RPMI8226 (cell line): ENCODE results near the gene SLC13A4.
A peak's percentile ranks its signal among the peaks of the same experiment; 100 is the strongest.
"Not testable (repeated sequence)": the region's sequence is repeated elsewhere in the genome, so short reads cannot be mapped to it uniquely, and the experiment has no call there.

ENCODE experiments used
- DNase-seq: peaks from one replicate; pipeline ENCODE4 v3.0.0-alpha.2; 2015

Gene SLC13A4

DNA sequence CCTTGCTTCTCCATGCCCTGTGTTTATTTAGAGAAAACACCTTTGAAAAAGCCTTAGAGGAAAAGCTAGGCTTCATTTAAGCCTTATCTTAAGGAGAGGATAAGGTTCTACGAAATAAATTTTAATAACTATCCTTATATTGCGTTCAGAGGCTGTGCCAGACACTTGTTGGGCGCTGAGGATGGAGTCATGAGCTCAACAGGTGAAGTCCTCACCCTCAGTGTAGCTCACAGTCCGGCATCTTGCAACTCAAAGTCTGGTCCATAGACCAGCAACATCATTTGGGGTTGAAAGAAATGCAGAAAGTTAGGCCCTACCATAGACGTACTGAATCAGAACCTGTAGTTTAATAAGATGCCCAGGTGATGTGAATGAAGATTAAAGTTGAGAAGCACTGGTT, 69.4 kb downstream of the SLC13A4 start:
- DNase-seq = no peak

DNA sequence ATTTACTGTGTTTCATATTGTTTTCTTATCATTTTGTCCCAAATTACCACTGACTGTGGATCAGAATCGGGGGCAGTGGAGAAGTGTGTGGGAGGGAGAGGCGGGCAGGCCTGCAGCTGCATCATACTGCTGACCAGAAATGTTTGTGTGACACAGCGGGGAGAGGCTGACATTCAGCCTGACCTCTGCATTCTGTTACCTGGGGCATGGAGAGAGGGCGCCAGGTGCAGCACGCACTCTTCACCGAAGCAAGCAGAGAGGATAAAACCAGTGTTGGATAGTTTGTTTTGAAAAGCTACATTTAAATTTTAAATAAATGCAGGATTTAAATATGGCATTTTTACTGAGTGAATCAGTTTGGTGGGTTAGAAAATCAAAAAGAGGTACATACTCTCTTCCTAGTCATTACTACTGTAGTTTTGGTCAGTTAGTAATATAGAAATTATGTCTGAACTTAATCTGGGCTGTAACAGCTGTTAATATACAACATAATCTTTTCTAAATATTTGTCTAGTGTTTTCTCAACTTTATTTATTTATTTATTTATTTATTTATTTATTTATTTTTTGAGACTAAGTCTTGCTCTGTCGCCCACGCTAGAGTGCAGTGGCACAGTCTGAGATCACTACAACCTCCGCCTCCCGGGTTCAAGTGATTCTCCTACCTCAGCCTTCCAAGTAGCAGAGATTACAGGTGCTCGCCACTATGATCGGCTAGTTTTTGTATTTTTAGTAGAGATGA, 74.5 kb downstream of the SLC13A4 start:
- no peak for DNase-seq

DNA sequence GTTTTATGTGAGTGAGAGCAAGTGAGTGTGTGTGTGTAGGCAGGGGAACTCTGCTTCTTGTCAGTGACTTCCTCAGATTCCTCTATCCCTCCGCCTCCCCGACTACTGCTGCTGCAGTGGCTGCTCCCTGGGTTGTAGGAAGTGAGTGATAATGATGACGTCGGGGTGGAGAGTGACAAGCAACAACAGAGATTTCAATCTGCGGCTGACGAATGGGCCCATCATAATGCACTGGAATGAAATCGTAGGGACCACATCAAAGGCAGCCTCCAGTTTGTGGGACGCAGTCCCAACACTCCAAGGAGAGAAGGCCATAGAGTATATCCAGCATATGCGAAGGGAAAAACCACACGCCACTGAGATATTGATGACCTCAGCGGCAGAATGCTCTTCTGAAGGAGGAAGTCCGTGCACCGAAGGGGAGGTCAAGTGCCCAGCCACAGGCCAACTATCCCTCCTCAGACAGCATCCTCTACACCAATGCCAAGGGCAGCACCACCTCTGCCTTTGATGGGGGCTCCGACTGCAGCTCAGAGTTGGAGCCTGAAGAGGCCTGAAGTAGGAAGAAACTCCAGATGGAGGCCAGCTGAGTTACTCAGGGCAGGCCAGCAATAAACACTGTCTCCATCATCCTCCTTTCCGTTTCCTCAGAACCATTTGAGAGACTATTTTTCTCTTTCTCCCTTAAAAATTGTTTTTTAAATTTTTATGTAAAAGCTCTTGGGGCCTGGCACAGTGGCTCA, 77.0 kb downstream of the SLC13A4 start:
- DNase-seq = no peak

DNA sequence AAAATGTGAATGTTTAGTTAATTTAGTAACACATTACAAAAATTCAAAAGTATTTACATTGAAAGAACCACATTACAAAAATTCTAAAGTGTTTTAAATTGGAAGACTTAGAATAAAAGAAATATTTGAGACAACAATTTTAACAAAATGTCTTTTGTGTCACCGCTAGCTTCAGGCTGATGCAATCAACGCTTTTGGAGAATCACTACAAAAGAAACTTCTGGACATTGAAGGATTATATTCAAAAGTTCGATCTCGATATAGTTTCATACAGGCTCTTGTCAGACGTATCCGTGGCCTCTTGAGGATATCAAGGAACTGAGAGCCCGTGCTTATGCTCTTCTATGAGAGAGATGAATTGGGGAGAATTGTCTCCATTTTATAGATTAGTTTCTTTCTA, 79.8 kb downstream of the SLC13A4 start:
- no peak for DNase-seq

DNA sequence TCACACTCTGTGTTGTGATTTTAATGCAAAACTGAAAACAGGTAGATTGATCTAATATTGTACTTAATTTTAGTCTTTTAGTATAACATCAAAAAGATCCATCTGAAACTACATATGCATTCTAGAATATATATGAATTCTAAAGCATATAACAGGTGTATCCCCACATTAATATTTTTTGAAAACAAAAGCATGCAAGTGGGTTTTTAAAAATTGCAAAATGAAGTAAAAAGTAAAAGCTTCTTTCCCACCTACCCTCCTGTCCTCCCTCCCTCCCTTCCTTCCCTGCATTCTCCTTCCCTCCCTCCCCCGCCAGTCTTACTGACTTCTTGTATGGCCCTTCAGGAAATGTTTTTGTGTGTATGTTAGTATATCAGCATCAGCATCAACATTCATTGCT, 80.2 kb downstream of the SLC13A4 start:
- DNase-seq = no peak

DNA sequence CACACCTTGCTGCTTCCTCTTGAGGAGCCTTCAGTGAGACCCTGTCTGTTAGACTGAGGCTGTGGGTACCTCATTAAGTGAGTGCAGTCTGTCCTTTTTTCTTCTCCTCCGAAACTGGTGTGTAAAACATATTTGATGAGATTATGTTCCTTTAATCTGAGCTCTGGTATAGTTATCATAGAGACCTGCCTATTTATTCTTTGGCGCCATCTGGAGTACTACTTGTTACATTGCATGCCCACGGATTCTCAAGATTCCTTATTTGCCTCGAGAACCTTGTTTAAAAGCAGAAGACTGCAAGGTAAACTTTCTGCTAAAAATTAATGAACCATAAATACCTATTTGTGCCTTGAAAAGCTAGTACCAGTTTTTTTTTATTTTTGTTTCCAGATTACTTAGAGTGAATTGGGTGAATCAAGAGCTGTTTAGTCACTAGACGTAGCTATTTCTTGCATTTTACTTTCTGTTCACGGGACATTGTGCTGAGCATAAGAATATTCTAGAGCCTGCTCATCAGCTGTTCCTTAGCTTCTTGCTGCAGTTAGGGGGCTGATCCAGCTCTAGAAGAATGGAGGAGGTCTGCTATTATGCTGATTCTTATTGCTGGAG, 82.6 kb downstream of the SLC13A4 start:
- DNase-seq = peak; percentile 62

DNA sequence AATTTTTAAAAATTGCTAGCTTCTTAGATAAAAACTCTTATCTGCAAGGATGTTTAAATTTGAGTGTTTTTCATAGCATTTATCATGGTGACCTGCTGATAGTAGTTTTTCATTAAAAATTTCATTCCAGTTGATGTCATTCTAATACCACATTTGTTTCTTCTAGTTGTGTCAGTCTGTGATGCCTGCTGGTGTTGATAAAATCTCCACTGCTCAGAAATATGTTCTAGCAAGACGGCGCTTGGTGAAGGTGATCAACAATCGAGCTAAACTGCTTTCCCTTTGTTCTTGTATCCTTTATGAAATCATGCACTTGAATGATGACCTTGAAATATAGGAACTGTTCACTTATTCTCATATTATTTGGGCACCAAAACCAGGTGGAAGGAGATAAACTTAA, 83.3 kb downstream of the SLC13A4 start:
- DNase-seq = no peak

DNA sequence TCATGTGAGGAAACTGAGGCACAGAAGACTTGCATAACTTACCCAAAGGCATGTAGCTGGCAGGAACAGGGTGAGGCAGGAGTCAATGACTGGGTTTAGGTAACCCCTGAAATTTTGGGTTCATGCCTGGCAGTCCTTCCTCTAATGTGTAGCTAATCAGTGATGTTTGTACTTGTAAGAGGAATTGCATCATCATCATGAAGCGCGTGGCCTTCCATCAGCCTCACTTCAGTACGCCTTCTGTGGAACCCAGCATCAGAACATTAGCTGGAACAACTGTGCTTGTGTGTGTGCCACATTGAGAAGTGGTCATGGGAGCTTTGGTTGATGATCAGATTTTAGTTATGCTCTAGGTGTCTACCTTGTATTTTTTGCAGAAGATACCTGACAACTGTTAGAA, 83.8 kb downstream of the SLC13A4 start:
- DNase-seq = no peak

DNA sequence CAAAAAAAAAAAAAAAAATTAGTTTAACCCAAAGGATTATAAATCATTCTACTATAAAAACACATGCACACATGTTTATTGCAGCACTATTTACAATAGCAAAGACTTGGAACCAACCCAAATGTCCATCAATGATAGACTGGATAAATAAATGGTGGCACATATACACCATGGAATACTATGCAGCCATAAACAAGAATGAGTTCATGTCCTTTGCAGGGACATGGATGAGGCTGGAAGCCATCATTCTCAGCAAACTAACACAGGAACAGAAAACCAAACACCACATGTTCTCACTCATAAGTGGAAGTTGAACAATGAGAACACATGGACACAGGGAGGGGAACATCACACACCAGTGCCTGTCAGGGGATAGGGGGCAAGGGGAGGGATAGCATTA, 88.3 kb downstream of the SLC13A4 start:
- not testable (repeated sequence) for DNase-seq

DNA sequence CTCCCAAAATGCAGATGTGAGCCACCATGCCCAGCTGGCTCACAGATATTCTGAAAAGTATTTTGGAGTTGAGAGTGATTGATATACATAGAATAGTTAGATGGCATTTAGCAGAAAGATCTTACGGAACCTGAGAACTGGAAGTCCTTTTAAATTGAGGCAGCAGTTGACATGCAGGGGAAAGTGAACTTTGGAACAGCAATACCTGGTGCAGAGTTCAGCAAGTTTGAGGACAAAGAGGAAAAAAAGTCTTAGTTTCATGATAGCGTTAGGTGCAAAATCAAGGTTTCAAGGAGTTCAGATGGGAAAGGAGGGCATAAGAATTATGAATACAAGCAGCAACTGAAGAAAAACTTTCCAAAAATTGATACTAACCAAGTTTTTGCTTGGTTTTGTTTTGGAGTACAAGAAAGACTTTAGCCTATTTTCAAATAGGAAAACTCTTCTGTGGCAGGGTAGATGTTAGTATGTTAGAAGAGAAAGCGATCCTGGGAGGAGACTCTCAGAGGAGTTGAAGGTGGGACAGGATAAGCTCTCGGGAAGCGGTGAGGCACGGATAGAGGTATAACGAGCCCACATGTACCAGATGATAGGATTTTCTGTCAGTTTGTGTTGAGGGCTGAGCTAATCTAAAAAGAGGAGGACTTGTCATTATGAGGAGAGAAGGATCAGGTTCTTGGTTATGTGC, 93.7 kb downstream of the SLC13A4 start:
- no peak for DNase-seq
